HG02798 (cell line): ENCODE measurements around the gene CHRNG.
"Not testable (repeated sequence)": the region's sequence is repeated elsewhere in the genome, so short reads cannot be mapped to it uniquely, and the experiment has no call there.

Experiments used
- ATAC-seq: cut with Tn5 transposase; IDR thresholded peaks from one replicate; pipeline ENCODE4 v1.9.1; 2021; ENCODE audit warnings: mild to moderate bottlenecking; ENCODE audit not compliant: unreplicated experiment, poor library complexity

CHRNG gene

DNA sequence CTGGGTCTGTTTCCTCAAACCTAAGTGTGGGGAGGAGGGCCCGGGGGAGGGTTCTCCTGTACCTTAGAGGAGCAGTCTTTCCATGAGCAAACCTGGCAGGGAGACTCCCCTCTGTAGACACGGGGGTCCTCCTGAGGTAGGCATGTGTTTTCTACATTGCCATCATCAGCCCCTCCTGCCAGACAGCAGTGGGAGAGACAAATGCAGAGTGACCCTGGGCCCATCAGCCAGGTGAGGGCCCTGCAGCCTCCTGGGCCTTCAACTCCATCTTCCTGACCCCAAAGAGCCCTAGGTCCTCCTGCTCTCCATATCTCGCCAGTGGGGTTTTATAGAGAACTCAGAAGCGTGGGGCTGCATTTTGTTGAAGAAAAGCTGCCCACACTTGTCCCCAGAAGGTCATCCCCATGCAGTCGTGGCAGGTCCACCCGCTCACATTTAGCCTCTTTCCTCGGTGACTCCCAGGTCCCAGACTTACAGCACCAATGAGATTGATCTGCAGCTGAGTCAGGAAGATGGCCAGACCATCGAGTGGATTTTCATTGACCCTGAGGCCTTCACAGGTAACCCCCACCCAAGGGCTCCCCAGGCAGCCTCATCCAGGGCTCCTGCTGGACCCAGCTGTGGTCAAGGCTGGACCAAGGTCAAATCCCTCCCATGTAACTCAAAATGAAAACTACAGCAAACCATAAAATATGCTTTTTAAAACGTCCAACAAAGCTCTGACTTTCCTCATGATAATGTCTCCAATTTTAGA, 2.6 kb downstream of the CHRNG start:
- ATAC-seq = no peak

DNA sequence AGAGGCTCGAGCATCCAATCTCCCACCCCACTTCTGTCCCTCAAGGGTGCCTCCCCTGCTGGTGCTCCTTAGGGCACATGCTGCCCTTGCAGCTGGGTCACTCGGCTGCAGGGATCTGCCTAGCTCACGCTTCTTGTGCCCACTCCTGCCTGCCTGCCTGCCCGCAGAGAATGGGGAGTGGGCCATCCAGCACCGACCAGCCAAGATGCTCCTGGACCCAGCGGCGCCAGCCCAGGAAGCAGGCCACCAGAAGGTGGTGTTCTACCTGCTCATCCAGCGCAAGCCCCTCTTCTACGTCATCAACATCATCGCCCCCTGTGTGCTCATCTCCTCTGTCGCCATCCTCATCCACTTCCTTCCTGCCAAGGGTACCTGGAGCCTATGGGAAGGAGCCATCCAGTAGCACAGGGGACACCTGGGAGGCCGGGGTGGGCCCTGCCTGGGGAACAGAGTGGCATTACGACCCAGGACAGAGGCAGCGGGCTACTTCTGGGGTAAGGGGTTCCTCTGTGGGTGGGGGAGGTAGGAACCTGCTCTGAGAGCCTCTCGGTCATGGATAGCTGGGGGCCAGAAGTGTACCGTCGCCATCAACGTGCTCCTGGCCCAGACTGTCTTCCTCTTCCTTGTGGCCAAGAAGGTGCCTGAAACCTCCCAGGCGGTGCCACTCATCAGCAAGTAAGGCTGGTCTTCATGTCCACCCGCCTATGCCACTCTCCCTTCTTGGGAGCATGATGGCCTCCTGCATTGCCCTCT, 3.4 kb downstream of the CHRNG start:
- no peak for ATAC-seq

DNA sequence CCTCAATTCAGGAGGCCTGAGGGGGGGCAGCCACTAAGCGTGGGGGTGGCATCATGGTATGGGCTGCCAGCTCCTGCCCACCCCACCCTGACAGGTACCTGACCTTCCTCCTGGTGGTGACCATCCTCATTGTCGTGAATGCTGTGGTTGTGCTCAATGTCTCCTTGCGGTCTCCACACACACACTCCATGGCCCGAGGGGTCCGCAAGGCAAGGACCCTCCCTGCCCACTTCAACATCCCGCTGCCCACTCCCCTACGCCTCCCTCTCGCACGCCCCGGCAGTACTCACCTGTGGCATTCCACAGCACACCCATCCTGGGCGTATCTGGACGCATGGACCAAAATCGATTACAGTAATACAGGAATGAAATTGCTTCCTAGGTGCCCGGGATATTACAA, 4.0 kb downstream of the CHRNG start:
- ATAC-seq = no peak

DNA sequence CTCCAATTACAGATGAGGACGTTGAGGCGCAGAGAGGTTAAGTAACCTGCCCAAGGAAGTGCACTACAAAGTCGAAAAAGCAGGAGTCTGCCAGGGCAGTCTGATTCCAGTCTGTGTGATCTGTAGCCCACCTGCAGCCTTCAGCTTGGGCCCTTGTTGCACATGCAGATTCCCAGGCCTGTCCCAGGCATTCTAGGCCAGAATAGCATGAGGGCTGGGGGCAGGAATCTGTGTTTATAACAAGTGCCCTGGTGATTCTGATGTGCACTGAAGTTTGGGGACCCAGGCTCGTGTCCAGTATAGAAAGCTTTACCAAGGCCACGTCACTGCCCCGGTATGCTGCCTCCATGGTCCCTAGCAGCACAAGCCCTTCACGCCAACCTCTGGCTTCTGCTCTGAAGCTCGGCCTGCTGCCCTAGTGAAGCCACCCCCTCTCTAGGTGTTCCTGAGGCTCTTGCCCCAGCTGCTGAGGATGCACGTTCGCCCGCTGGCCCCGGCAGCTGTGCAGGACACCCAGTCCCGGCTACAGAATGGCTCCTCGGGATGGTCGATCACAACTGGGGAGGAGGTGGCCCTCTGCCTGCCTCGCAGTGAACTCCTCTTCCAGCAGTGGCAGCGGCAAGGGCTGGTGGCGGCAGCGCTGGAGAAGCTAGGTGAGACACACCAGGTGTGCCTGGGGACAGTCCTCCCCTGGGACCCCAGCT, 4.6 kb downstream of the CHRNG start:
- no peak for ATAC-seq

DNA sequence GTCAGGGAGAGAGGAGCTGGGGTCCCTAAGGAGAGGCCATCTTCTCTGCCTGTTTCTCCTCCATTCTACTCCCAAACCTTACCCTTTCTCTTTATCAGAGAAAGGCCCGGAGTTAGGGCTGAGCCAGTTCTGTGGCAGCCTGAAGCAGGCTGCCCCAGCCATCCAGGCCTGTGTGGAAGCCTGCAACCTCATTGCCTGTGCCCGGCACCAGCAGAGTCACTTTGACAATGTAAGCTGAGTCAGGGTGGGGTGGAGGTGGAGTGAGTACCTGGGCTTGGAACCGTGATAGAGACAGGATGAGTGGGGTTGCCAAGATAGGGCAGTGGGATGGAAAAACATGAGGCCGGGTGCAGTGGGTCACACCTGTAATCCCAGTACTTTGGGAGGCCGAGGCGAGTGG, 5.2 kb downstream of the CHRNG start:
- no peak for ATAC-seq

DNA sequence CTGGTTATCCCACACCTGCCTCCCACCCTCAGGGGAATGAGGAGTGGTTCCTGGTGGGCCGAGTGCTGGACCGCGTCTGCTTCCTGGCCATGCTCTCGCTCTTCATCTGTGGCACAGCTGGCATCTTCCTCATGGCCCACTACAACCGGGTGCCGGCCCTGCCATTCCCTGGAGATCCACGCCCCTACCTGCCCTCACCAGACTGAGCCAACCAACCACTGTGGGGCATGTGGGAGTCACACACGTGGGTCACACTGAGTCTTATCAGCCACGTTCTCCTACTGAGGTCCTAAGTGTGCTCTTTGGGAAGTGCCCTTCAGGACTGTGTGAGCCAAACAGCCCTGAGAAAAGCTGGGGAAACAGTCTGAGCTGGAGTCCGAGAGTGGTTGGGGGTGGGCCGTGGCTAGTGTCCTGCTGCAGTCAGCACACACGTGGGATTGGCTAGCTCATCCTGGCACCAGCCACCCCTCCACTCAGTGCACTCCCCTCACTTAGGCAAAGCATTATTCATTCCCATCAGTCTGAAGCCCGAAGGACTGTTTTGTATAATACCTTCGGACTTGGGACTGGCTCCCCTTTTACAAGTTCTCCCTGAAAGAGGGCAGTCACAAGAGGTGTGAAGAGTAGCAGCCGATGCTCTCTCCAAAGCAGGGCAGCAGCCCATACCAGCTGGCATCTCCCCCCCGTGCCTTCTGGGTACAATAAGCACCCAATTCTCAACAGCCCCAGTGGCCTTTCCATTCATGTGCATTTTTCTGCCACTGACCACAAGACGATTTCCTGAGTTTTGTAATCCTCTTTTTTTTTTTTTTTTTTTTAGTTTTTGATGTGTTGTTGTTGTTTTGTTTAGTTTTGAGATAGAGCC, 6.3 kb downstream of the CHRNG start:
- ATAC-seq = no peak

DNA sequence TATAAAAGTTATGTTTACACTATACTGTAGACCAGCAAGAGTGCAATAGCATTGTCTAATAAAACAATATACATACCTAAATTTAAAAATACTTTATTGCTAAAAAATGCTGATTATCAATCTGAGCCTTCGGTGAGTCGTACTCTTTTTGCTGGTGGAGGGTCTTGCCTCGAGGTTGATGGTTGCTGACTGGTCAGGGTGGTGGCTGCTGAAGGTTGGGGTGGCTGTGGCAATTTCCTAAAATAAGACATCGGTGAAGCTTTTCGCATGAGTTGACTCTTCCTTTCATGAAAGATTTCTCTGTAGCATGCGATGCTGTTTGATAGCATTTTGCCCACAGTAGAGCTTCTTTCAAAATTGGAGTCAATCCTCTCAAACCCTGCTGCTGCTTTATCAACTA, 8.5 kb downstream of the CHRNG start:
- no peak for ATAC-seq

DNA sequence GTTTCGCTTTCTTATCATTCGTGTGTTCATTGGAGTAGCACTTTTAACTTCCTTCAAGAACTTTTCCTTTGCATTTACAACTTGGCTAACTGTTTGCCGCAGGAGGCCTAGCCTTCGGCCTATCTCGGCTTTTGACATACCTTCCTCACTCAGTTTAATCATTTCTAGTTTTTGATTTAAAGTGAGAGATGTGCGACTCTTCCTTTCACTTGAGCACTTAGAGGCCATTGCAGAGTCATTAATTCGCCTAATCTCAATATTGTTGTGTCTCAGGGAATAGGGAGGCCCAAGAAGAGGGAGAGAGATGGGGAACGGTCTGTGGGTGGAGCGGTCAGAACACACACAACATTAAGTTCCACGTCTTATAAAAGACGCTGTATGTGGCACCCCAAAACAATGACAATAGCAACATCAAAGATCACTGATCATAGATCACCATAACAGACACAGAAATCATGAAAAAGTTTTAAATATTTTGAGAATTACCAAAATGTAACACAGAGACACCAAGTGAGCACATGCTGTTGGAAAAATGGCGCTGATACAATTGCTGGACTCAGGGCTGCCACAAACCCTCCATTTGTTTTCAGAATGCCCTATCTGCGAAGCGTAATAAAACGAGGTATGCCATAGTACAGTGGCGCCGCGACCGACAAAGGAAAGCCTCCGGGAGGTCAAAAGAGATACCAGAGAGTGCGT, 10.3 kb downstream of the CHRNG start:
- ATAC-seq = no peak

DNA sequence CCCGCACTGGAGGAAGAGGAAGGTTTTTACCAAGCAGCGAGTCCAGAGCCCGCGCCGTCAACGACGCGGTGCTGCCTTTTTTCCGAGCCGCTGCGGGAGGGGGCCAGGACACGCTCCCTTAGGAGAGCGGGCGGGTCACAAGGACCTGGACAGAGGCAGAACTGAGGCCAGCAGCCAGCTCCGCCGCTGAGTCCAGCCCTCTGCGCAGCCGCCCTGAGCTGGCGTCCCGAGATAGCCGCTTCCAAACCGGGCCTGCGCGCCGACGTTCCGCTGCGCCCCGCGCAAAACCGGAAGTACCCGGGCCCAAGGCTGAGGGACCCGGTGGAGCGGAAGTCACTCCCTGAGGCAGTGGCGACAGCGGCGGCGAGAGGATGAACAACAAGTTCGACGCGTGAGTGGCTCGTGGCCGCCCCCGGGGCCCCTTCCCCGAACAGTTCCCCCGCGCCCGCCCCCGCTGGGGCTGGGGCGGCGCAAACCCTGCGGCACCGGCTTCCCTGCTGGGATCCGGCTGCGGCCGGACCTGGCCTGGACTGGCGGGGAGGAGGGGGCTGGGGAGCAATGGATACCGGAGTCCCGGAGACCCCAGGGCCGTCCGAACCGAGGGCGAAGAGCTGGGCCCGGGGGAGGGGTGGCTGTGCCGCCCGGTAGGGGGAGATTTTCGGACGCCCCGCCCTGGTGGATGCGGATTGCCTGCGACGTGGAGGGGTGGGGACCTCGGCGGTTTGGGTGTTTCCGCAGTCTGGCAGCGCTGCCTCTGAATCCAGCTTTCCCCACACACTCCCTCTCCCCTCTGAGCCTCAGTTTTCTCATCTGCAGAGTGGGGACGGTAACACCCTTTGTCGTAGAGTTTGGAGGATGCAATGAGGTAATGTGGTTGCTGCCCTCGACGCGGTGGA, 11.1 kb downstream of the CHRNG start, which contains the start of the genes EIF4E2 and TIGD1:
Gene EIF4E2, plus strand, starts transcription at position 336 of the 896 bp plus-strand sequence. Its CDS starts 36 bp downstream, at position 372.
Gene TIGD1, minus strand, starts transcription at position 204 of the 896 bp plus-strand sequence. CDS start 675 bp downstream, outside the sequence.
- ATAC-seq = peak; percentile 96

DNA sequence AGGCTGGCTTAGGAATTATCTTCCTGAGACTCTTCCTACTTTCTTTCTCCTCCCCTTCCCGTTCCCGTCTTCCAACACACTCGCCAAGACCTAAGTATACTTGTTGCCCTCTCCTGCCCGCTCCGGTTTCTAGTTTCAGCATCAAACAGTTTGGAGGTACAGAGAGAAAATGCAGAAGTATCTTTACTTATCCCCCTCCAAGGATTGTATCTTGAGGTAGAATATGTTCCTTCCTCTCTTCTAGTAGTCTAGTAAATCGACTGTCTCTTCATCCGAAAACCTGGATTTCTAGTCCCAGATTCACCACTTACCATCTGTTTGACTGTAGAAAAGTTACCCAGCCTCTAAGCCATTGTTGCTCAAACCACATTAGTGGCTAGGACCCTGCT, 11.8 kb downstream of the CHRNG start:
- no peak for ATAC-seq

DNA sequence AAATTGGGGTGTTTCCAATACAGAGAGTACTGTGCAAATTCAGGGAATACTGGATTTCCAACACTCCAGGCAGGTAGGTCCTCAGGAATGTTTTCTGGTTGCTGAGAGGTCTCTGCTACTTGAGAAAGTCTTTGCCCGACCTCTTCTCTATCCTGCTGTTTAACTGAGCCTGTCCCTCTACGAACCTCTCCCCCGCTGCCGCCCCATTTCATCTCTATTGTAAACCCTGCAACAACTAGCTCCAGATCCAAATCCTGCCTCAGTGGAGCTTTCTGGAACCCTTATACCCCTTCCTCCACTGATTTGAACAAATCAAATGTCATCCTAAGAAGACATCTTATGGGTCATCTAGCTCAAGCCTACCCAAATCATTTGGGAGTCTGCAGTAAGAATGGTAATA, 12.3 kb downstream of the CHRNG start:
- no peak for ATAC-seq

DNA sequence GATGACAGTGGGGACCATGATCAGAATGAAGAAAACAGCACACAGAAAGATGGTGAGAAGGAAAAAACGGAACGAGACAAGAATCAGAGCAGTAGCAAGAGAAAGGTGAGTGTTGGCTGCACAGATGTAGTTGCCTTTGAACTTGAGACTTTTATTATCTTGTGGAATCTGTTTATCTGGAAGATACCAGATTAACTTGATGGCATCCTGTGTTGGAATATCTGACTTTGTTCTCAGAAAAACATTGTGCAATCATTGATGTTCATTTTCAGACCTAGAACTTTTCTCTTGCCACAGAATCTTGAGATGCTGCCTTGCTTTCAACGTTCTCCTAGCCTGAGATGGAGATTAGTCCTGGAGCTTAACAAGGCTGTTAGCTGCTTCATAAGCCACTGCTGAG, 16.9 kb downstream of the CHRNG start:
- ATAC-seq = no peak

DNA sequence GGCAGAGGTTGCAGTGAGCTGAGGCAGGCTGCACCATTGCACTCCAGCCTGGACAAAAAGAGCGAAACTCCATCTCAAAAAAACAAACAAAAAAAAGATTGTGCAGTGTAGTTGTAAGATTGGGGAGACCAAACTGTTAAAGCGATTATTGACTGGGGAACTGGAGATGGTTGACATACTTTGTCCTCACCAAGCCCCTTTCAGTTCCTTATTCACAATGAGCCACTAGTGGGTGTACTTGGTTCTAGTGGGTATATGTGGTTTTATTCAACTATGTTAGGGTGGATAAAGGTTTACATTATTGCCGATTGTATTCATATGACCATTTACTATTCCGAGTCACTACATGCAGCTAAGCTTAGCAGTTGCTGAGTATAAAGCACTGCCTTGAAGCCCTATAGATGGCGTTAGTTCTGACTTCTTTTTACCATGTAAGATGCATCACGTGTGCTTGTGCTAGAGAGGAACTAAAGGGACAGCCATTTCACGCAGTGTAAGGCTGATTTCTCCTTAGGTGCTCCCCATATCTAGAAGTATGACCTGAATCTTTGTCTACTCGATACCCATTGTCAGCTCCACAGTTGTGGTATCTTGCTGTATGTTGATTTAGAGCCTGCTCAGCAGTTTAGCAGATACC, 23.1 kb downstream of the CHRNG start:
- no peak for ATAC-seq

DNA sequence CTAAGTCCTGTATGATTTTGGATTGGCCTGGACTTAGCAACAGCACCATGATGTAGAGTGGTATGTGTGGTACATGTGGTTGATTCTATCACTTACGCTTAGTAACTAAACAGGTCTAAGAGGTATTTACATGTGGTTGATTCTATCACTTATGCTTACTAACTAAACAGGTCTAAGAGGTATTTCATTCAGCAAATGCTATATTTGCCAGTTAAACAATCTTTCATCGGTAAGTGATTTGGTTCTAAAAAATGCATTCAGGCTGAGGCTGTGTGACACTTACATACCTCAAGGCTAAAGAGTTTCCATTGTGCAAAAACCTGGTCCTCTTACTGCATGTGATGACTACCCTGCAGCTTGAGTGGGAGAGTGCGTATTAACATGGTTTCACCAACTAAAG, 24.1 kb downstream of the CHRNG start:
- ATAC-seq = no peak

DNA sequence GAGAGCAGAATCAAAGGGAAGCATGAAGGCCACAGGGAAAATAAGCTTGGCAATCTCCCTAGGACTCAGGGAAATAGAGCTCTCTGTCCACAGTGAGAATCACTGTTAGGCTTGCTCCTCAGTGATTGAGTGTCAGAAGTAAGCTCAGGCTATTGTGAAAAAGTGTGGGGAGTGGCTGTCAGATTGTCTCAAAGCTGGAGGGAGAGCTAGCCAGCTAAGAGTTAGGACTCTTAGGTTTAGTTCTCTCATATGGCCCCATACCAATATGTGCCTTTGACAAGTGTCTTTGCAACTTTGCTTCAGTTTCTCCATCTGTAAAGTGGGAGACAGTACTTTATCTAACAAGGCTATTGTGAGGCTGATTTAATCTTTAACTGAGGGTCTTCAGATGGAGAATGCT, 28.2 kb downstream of the CHRNG start:
- ATAC-seq = no peak

DNA sequence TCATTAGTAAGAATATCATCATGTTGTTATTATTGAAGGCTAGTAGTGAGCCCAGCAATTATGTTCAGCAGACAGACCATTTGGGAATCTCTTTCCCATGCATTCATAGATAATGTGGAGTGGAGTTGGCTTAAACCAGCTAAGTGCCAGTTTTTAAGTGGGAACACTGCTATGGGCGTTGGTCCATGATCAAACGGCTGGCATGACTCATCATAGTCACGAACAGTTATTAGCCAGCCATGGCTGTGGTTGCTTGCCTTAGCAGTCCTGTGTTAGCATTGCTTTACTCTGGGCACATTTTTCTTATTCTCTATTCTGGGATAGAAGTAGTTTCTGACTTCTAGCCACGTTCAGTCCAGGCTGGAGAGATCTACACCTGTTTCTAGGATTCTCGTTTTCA, 28.7 kb downstream of the CHRNG start:
- ATAC-seq = no peak

DNA sequence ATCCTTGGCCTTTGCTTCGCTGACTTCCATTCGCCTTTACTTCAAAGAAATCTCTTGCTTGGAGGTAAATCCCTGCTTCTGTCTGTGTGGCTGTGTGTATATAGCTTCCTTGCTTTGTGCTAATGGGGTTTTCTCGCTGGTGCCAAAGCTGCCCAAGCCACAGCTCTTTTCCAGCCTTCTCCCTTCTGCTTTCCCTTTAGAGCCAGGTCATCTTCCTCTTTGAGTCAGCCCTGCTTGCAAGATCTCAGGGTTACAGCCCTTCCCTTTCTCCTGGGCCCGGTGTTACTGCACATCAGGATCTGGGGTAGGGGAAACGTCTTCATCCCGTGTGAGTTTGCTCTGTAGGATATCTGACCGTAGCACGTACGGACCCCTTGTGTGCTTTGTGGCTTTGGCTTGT, 30.0 kb downstream of the CHRNG start:
- no peak for ATAC-seq

DNA sequence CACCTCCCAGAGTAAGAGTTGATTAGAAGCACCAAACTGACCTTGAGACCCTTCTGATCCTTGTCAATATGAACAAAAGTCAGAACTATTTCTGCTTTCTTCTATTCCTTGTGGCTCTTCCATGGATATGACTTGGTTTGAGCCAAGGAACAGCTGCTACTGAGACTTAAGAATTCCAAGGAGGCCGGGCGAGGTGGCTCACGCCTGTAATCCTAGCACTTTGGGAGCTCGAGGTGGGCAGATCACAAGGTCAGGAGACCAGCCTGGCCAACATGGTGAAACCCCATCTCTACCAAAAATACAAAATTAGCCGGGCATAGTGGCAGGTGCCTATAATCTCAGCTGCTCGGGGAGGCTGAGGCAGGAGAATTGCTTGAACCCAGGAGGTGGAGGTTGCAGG, 31.0 kb downstream of the CHRNG start:
- ATAC-seq = not testable (repeated sequence)
